ENCODE data around the gene PPIP5K1.
"Not testable (repeated sequence)": the region's sequence is repeated elsewhere in the genome, so short reads cannot be mapped to it uniquely, and the experiment has no call there.

PPIP5K1 gene

DNA sequence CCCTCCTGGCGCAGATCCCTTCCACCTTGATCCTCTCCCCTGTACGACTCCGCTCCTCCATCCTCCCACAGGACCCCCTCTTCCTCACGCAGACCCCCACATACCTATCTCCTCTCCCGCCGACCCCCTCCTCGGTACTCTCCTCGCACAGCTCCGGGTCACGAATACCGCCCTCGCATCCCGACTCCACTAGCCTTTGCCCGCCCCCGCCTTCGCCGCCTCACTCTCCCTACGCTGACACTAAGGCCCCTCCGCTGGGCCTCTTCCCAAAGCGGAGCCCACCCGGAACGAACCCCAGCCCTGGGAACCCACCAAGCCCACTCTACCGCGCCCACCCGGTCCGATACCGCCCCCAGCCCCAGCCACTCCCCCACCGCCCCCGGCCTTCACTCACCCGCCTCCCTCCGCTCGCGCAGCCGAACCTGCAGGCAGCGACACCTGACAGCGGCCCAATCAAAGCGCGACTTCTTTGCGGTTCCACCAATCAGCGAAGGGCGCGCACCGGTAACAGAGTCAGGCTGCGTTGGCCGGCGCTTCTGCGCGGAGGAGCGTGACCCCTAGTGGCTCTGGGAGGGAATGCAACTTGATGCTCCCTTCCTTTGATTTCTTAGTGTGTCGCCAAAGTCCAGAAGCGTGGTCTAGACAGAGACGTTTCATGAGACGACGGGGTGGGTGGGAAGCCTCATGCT is at the start of gene PPIP5K1:
Gene PPIP5K1, minus strand, starts transcription at position 431 of the 689 bp plus-strand sequence. CDS start 5,704 bp downstream, outside the sequence.
- in situ Hi-C loops (cut with MboI; ENCODE audit: low sequenced_read_pairs, unreplicated experiment); DNase-seq (ENCODE audit: low spot score): not testable (repeated sequence)

DNA sequence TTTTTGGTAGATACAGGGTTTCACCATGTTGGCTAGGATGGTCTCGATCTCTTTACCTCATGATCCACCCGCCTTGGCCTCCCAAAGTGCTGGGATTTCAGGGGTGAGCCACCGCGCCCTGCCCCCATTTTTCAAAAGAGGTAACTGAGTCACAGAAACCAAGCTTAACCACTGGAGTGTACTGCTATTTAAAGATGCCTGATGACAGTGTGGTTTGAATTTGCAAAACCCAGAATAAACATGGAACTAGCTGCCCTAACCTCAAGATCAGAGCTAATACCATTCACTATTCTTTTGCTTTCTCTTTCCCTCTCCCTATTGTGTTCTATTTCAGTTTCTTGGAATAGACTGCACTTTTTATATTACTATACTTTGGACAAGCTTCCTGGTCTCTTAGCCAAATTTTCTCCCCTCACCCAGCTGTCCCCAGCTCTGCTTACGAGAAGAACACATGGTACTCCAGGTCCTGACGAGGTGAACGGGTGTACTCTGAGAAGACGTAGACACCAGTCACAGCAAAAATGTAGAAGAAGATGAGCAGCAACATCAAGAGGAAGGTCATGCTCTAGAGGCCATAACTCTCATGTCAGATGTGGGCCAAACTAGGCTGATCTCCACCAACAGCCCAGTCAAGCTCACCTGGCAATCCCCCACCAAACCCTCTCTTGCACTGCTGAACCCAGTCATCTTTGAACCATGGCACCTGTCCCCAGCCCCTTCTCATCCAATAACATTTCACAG is 48.6 kb upstream of the PPIP5K1 start:
- DNase-seq (ENCODE audit: low spot score); in situ Hi-C loops (cut with MboI; ENCODE audit: low sequenced_read_pairs, unreplicated experiment): not testable (repeated sequence)

DNA sequence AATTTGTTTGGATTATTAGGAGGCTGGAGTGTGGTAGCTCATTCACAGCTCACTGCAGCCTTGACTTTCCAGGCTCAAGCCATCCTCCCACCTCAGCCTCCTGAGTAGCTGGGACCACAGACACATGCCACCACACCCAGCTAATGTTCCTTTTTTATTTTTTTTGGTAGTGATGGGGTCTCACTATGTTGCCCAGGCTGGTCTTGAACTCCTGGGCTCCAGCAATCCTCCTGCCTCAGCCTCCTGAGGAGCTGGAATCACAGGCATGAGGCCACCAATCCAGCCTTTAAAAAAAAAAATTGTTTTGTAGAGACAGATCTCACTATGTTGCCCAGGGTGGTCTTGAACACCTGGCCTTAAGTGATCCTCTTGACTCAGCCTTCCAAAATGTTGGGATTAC is 36.9 kb upstream of the PPIP5K1 start:
- DNase-seq (ENCODE audit: low spot score); in situ Hi-C loops (cut with MboI; ENCODE audit: low sequenced_read_pairs, unreplicated experiment): not testable (repeated sequence)

DNA sequence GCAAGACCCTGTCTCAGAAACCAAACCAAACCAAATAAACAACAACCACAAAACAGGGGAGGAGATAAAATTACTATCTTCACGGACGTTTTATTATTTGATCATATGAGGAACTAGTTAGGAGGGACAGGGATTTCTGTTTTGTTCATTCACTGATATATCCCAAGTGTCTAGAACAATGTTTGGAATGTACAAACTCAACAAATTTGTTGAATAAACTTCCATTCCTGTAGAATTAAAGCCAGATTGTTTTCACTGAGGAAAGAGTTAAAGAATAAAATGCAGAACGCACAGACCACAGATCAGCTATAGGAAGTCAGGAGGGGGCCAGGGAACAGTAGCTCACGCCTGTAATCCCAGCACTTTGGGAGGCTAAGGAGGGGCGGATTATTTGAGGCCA is 35.1 kb upstream of the PPIP5K1 start:
- no peak for DNase-seq (ENCODE audit: low spot score)
- in situ Hi-C loops (cut with MboI; ENCODE audit: low sequenced_read_pairs, unreplicated experiment): no loop called here
- TF ChIP-seq, protein P1, sequence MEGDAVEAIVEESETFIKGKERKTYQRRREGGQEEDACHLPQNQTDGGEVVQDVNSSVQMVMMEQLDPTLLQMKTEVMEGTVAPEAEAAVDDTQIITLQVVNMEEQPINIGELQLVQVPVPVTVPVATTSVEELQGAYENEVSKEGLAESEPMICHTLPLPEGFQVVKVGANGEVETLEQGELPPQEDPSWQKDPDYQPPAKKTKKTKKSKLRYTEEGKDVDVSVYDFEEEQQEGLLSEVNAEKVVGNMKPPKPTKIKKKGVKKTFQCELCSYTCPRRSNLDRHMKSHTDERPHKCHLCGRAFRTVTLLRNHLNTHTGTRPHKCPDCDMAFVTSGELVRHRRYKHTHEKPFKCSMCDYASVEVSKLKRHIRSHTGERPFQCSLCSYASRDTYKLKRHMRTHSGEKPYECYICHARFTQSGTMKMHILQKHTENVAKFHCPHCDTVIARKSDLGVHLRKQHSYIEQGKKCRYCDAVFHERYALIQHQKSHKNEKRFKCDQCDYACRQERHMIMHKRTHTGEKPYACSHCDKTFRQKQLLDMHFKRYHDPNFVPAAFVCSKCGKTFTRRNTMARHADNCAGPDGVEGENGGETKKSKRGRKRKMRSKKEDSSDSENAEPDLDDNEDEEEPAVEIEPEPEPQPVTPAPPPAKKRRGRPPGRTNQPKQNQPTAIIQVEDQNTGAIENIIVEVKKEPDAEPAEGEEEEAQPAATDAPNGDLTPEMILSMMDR (IDR thresholded peaks at IDR 0.05; ENCODE audit: borderline replicate concordance, control extremely low read depth, extremely low read depth, insufficient read depth, missing control alignments): no peak

DNA sequence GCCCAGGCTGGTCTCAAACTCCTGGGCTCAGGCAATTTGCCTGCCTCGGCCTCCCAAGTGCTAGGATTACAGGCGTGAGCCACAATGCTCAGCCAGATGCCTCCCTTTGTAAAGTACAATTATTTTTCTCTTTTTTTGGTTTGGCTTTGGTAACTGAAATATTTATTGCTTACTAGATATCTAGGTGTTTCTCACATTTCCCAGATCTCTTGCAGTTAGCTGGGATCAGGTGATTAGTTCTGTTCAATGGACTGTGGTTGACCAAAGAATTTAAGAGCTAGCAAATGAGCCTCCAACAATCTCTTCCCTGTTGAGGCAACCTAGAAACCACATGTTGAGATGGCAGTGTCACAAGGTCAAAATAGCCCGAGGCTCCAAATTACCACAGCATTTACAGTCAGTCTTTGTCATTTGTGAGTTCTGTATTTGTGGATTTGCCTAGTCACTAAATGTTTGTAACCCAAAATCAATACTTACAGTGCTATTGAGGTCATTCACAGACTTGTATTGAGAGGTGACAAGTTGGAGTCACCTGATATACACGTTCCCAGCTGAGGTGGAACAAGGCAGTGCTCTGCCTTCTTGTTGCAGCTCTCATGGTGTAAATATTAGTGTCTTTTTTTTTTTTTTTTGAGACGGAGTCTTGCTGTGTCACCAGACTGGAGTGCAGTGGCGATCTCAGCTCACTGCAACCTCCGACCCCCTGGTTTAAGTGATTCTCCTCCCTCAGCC is 32.2 kb upstream of the PPIP5K1 start:
- DNase-seq (ENCODE audit: low spot score); in situ Hi-C loops (cut with MboI; ENCODE audit: low sequenced_read_pairs, unreplicated experiment): not testable (repeated sequence)

DNA sequence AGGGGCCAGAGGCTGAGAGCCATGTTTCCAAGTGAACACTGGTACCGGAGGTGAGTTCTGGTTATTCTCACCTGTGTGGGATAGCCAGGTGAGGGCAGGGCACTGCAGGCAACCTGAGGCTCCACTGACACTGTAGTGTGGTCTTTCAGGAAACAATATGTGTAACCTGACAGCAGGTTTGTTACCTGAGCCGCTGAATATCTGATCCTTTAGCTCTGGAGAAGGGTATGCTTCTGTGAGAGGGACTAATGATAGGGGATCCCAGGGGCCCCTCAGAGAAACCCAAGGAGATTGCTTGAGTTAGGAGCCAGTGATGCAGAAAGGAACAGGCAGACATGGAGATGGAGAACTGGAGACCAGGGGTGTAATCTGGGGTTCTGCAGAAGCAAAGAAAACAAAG is 28.7 kb upstream of the PPIP5K1 start, which contains the start of gene STRC:
Gene STRC, minus strand, starts transcription at position 101 of the 400 bp plus-strand sequence. Its CDS starts 78 bp downstream, at position 23.
- DNase-seq (ENCODE audit: low spot score); in situ Hi-C loops (cut with MboI; ENCODE audit: low sequenced_read_pairs, unreplicated experiment): not testable (repeated sequence)

DNA sequence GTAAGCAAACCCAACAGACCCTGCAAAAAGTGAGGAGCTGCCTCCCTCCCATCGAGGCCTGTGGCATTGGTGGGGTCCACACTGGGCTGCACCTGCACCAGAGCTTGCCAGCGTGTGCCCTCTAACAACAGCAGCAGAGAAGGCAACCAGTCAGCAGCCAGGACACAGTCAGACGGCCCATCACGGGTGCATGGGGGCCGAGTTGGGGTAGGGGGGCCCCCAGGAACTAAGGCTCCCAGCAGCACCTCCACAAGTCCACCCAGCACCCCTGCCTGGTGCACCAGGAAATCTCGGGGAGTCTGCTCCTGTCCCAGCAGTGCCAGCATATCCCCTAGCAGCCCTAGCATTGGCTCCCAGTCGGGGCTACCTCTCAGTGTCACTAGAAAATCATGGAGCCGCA is 27.7 kb upstream of the PPIP5K1 start:
- DNase-seq (ENCODE audit: low spot score); in situ Hi-C loops (cut with MboI; ENCODE audit: low sequenced_read_pairs, unreplicated experiment): not testable (repeated sequence)

DNA sequence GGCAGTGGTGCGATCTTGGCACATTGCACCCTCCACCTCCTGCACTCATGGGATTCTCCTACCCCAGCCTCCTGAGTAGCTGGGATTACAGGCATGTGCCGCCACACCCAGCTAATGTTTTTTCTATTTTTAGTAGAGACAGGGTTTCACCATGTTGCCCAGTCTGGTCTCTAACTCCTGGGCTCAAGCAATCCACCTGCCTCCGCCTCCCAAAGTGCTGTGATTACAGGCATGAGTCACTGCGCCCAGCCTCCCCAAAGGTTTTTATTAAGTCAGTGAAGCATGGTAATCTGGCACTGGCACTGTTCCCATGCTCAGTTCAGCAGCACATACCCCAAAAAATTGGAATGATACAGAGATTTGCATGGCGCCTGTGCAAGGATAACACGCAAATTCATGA is 12.2 kb upstream of the PPIP5K1 start:
- DNase-seq (ENCODE audit: low spot score); in situ Hi-C loops (cut with MboI; ENCODE audit: low sequenced_read_pairs, unreplicated experiment): not testable (repeated sequence)

DNA sequence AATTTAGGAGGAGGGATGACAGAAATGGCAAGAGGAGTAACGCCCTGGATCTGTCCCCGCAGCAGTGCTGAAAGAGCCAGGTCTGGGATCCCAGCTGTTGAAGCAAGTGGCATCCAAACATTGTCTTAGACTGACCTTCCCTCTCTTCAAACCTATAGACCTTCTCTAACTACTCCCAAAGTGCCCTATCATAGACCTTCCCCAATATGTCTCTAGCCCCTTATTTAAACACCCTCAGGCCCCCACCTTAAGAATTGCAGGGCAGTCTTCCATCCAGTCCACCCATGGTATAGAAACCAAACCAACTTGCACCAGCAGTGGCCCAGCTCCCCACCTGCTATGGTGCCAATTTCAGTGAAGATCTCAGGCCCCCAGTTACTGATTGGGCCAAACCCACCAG is 10.2 kb upstream of the PPIP5K1 start:
- in situ Hi-C loops (cut with MboI; ENCODE audit: low sequenced_read_pairs, unreplicated experiment); DNase-seq (ENCODE audit: low spot score): not testable (repeated sequence)

DNA sequence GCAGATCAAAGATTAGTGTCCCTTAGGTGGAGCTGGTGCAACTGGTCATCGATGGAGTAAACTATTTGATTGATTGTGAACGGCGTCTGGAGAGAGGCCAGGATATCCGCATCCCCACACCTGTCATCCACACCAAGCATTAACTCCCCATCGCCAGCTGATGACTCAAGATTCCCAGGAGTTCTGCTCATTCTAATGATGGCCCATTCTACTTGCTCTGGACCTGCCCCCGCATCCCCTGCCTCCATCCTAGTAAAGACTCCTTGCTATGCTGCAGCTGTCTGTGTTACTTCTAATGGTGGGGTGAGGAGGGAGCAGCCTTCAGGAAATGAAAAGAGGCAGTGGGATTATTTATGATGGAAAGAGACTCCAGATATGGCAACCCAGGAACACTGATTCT is 9.1 kb upstream of the PPIP5K1 start:
- DNase-seq (ENCODE audit: low spot score); in situ Hi-C loops (cut with MboI; ENCODE audit: low sequenced_read_pairs, unreplicated experiment): not testable (repeated sequence)

DNA sequence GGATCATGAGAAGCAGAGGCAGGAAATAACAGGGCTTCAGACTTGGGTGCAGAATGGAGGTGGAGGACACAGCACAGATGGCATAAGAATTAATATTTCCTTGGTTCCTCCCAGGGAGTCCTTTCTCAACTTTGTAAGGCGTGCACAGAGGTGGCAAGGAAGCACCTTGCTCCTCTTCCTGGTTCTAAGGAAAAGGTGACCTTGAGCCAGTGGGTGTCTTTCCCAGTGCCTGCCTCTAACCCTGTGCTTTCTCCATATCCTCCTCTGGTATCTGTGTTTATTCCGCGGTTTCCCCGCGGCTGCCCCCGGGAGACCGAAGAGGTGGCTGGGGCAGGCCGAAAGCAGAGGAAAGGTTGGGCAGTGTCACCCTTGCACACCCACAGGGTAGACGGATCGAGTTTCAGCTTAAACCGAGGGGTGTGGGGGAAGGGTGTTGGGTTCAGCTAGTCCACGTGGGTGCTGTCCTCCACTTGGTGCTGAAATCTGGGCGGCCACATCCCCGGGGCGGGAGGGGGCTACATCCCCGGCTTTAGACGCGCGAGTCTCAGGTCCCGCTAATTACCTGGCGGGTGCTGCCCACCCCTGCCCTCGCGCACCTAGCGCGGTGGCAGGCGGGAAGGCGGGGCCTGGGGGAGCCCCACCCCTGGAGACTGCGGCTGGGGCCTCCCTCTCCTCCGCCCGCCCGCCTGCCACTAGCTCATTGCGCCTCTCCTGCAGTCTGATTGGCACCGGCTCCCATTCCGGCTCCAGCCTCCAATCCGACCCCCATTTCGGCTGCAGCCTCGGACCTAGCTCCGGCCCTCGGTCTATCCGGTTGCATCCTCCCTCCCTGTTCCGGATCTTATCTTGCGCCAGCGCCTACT is 3.6 kb upstream of the PPIP5K1 start, which contains the start of gene CKMT1B:
Gene CKMT1B, plus strand, starts transcription at position 700 of the 863 bp plus-strand sequence. CDS start 192 bp downstream, outside the sequence.
- in situ Hi-C loops (cut with MboI; ENCODE audit: low sequenced_read_pairs, unreplicated experiment); DNase-seq (ENCODE audit: low spot score): not testable (repeated sequence)

DNA sequence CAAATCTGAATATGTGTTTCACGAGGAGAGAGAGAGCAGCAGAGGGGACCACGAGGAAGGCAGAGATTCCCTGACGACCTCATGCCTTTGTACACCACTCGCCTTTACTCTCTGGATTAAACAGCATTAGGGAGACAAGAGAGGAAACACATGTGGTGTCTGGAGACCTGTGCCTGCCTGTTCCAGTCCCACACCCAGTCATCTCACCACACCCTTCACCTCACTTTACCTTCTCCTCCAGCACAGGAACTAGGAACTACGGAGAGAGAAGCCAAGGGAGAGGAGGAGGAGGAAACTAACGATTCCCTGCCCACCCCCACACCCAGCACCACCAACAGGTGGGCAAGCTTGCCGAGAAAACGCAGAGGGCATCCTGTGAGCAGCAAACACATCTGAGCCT is 2.8 kb upstream of the PPIP5K1 start:
- DNase-seq (ENCODE audit: low spot score); in situ Hi-C loops (cut with MboI; ENCODE audit: low sequenced_read_pairs, unreplicated experiment): not testable (repeated sequence)

DNA sequence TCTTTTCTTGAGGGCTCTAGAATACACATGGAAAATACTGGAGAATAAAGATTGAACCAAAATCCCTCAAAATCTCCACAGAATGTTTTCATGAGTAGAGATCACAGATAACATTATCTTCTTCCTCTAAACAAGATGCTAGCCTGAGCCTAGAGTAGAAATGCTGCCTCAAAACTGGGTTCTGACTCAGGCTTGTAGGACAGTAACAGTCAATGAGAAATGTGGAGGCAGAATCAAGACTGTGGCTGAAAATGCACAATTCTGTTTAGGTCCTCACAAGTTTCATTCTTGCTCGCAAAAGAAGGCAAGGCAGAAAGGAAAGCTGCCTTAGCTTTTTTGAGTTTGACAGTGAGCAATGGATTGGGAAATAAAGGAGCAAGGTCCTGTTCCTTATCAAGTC is 15.4 kb downstream of the PPIP5K1 start:
- DNase-seq (ENCODE audit: low spot score); in situ Hi-C loops (cut with MboI; ENCODE audit: low sequenced_read_pairs, unreplicated experiment): not testable (repeated sequence)

DNA sequence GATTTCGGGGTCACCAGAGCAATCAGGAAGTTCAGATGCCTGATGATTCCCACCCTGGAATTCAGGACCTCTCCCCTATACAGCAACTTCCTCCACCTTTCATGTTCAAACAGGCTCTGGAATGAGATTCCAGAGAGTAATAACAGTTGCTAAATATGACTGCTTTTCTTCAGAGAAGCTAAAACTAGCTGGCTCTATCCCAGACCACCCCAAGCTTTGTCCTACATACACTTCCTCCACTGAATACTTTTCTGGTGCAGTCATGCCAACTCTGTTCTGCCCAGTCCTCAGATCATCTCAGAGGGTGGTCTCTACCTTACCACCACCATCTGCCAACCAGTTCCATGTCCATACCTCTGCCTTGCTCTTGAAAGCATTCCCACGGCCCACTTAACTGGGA is 23.4 kb downstream of the PPIP5K1 start:
- in situ Hi-C loops (cut with MboI; ENCODE audit: low sequenced_read_pairs, unreplicated experiment); DNase-seq (ENCODE audit: low spot score): not testable (repeated sequence)

DNA sequence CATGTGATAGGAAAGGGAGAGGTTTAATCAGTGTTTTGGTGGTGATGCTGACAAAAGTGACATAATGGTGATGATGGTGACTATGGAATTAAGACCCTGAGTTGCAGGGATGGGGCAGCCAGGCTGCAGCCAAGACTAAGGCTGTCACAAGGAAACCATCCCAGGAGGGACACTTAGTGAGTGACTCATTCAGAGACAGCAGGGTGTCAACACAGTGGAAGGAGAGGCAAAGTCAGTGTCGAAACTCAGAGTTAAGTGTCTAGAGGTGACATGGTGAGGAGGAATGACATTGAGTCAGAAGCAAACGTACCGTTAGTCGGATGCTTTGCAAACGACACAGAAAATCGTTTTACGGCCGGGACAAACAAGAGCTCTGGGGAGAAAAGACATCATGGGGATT is 26.2 kb downstream of the PPIP5K1 start:
- in situ Hi-C loops (cut with MboI; ENCODE audit: low sequenced_read_pairs, unreplicated experiment); DNase-seq (ENCODE audit: low spot score): not testable (repeated sequence)

DNA sequence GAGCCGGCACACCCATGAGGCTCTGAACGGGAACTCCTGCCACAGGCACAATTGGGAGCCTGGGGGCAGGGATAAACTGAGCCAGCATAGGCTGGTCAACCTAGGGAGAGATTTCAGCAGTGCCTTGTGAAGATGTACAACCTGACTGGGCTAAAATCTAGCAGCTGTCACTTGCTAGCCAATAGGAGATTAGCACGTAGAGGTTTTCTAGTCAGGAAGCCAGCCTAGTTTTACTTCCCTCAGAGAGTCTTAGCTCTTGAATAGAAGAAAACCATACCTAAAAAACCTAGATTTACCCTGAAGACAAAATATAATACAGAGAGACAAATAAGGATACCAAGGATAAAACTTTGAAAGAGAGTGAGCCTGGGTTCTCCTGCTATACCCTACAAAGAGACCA is 27.3 kb downstream of the PPIP5K1 start:
- DNase-seq (ENCODE audit: low spot score); in situ Hi-C loops (cut with MboI; ENCODE audit: low sequenced_read_pairs, unreplicated experiment): not testable (repeated sequence)

All from GM13976 (cell line).